Uterus (tissue), 4 donors: ENCODE data around the gene PTH1R. TPM values are rescaled to one million over a fixed set of nuclear protein-coding genes. Genes with fewer than 3 reads are reported as not detected.

Source experiments
- DNase-seq, 2 donors: peaks; one replicate each; pipeline ENCODE4 v3.0.0-alpha.2; 2019 to 2020
- H3K27ac ChIP-seq, 2 donors: fragments of 200-600 bp; sonication (generic); 1 replicate in 1 of 2; 2 replicates in 1 of 2; pipeline ENCODE4 v1.5.1; 2016 to 2018
- H3K27me3 ChIP-seq, 2 donors: fragments of 200-600 bp; sonication (generic); one replicate each; pipeline ENCODE4 v1.5.1; 2018 to 2019; ENCODE audit warnings: control low read depth in 1 of 2
- H3K36me3 ChIP-seq, 2 donors: fragments of 200-600 bp; sonication (generic); one replicate each; pipeline ENCODE4 v1.5.1; 2019; ENCODE audit warnings: control low read depth in 1 of 2
- H3K4me1 ChIP-seq, 2 donors: fragments of 200-600 bp; sonication (generic); one replicate each; pipeline ENCODE4 v1.5.1; 2018 to 2019; ENCODE audit warnings: control low read depth in 1 of 2
- H3K4me3 ChIP-seq, 2 donors: fragments of 200-600 bp; sonication (generic); 1 replicate in 1 of 2; 2 replicates in 1 of 2; pipeline ENCODE4 v1.5.1; 2018 to 2019; ENCODE audit warnings: mild to moderate bottlenecking in 1 of 2
- H3K9me3 ChIP-seq, 2 donors: fragments of 200-600 bp; sonication (generic); one replicate each; pipeline ENCODE4 v1.5.1; 2019; ENCODE audit warnings: control low read depth in 1 of 2
- POLR2A ChIP-seq, 2 donors: fragments of 450-650 bp; IDR thresholded peaks; one replicate each; pipeline ENCODE4 v1.6.1; 2016; ENCODE audit warnings: antibody characterized with exemption in 2 of 2, mild to moderate bottlenecking in 1 of 2, moderate library complexity in 1 of 2
- intact Hi-C: fragments of 100-400 bp; cut with DNase I; formaldehyde crosslinking; loops from one replicate; pipeline ENCODE4 v1.15.1; 2023; ENCODE audit warnings: low total_unique reads
- total RNA-seq, 4 donors: library from RNA; depleted of rRNA in 3 of 4; stranded (reverse); fragments of >200 nt in 3 of 4; gene quantifications; one replicate each; pipeline versions ENCODE4 v1.1.0 to v1.2.4, GENCODE V29; 2014 to 2023
- TF ChIP-seq, protein P1 (sequence below), 4 experiments: fragments of 200-600 bp in 2 of 4; fragments of 450-650 bp in 2 of 4; sonication (generic) in 2 of 4; IDR thresholded peaks; one replicate each; pipeline ENCODE4 v1.5.1; 2016 to 2019; ENCODE audit warnings: antibody characterized with exemption in 4 of 4, mild to moderate bottlenecking in 2 of 4, moderate library complexity in 1 of 4
- donor health status: DM: yes; HTN: yes; CAD: no.

PTH1R gene
- total RNA-seq, 4 donors from 2014 or later = 0.51 to 29.9 (median 18.9) TPM

DNA sequence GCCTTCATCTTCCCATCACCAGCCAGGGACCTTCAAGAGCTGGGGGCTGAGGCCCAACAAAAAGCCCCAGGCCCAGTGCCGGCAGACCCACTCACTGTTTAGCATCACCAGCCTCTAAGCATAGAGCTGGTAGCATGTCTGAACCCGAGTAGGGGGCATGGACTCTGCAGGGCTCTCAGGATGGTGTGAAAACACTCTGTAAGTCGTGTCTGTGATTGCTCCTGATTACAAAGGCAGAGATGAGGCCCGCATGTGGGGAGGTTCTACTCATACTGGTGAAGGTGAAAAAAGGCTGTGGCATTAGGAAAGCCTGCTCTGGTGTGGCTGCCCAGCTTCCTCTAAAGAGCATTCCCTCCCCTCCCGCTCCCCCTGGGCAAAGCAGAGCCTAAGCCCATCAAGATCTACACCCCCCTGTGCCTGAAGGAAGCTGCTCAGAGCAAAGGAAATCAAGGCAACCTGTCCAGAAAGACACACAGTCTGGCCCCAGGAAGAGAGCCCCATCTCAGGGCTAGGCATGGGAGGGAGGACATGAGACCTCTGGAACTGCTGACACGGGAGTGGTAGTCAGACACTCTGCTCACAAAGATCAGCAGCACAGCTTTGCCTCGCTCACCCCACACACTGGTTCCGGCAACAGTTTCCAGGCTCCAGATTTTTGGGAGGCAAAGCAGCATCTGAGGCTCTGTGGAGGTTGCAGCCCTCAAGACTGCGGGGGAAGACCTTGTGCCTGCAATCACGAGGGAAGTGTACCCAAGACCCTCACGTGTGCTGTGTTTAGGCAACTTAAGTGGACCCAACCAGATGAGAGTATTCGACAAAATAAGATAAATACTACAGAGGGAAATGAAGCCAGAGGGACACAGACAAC lies 62.3 kb downstream of the PTH1R start:
- intact Hi-C loops = no loop called here
- Histone ChIP-seq H3K4me1 (peaks cover 0 to 10% of the 10 kb centered on the region in 2 donors), H3K9me3 (no peaks in the 10 kb centered on the region), H3K27me3 (no peaks in the 10 kb centered on the region), H3K4me3 (no peak overlapping the region), H3K27ac (peak overlapping the region; percentile 40 to 93), H3K36me3 (no peaks in the 10 kb centered on the region)
- TF ChIP-seq, protein P1, sequence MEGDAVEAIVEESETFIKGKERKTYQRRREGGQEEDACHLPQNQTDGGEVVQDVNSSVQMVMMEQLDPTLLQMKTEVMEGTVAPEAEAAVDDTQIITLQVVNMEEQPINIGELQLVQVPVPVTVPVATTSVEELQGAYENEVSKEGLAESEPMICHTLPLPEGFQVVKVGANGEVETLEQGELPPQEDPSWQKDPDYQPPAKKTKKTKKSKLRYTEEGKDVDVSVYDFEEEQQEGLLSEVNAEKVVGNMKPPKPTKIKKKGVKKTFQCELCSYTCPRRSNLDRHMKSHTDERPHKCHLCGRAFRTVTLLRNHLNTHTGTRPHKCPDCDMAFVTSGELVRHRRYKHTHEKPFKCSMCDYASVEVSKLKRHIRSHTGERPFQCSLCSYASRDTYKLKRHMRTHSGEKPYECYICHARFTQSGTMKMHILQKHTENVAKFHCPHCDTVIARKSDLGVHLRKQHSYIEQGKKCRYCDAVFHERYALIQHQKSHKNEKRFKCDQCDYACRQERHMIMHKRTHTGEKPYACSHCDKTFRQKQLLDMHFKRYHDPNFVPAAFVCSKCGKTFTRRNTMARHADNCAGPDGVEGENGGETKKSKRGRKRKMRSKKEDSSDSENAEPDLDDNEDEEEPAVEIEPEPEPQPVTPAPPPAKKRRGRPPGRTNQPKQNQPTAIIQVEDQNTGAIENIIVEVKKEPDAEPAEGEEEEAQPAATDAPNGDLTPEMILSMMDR (IDR thresholded peaks at IDR 0.05) = no peak
- no peak for TF ChIP-seq POLR2A (IDR thresholded peaks at IDR 0.05)
- no peak for DNase-seq

DNA sequence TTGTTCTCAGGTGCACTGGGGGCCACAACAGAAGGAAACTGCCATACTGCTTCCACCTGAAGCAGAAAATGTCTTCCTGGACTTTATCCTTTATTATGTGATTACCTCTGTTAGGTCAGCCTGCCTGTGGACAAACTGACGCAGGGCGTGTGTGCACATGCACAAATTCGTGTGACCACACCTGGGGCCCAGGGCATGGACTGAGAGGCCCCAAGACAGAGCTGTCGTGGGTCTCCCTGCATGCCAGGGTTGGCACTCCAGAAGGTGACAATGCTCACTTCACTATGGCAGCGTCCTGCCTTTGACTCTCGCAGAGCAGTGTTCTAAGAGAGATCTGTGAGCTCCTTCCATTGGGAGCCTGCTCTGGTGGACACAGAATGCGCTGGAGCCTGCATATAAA lies 64.6 kb downstream of the PTH1R start:
- Histone ChIP-seq H3K4me1 (no peaks in the 10 kb centered on the region), H3K4me3 (no peak overlapping the region), H3K27ac (no peak overlapping the region), H3K27me3 (no peaks in the 10 kb centered on the region), H3K36me3 (no peaks in the 10 kb centered on the region), H3K9me3 (no peaks in the 10 kb centered on the region)
- no peak for TF ChIP-seq POLR2A (IDR thresholded peaks at IDR 0.05)
- TF ChIP-seq, protein P1 (IDR thresholded peaks at IDR 0.05) = no peak
- no peak for DNase-seq
- intact Hi-C loops = no loop called here

DNA sequence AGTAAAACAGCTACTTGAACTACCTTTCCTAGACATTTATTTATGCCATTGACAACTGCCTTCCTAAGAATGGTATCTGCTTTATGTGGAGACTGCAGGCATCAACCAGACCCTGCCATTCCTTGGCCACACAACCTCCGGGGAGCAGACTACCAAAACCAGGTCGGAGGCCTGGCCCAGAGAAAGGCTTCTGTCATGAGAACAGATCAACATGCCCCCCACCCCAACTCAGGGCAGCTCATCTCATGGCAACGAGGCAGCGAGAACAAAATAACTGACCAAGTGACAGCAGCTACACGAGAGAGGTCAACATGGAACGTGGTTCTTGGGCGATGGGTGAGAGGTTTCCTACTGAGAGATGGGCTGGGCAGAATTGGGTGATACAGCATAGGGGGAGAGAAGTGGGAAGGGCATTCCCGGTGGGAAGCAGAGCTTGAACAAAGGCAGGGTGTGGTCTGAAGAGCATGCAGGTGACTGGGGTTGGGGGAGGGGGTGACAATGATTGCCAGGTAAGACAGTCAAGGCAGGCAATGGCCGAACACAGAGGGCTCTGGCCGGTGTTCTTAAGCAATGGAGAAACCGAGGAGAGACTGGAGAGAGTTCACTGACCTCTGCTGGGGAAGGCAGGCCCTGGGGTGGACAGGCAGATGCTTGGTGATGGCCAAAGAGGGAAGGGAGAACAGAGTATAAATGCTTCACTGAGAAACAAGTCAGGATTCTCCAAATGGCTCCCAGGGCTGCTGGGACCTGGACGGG lies 65.1 kb downstream of the PTH1R start:
- H3K36me3 ChIP-seq = no peaks in the 10 kb centered on the region
- intact Hi-C loops = no loop called here

DNA sequence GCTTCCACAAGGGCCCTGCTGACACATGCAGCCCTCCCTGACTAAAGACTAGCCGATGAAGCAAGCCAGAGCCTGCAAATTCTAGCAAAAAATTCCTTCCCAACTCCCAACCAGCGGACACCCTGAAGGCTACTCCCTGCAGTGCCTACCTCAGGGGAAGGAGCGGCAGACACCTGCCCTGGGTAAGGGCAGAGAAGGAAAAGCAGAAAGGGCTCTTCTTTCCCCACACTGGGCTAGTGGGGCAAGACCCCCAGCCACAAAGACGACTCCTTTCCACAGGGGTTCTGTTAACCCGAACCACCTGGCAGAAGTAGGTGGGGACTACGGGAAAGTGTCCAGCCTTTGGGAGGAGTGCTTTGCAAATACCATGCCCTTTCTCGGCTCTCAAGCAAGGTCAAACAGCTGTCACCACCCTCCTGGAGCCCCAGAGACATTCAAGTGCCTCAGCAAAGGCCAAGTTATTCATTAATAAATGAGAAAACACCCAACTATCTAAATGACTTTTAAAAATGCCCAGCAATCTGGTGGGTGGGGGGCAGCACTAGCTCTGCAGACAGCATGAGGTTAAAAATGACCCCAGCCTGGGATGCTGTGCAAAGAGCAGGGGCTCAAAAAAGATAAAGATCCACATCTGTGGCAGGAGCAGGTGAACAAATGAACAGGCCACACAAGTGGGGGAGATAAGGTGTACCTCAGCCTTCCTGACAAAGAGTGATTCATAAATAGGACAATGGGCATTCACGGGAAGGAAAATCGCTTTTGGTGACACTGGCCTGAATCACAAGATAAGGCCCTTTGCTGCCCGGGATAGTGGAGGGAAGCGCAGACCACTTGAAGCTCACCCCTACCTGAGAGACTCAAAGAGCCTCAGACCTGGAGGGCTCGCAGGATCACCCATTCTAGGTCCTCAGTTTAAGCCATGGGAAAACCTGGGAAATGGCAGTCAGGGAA lies 66.0 kb downstream of the PTH1R start:
- intact Hi-C loops = no loop called here
- Histone ChIP-seq H3K4me1 (peaks cover 0 to 13% of the 10 kb centered on the region in 2 donors), H3K4me3 (no peak overlapping the region), H3K36me3 (no peaks in the 10 kb centered on the region), H3K27ac (peak overlapping the region; percentile 1 to 11), H3K9me3 (no peaks in the 10 kb centered on the region), H3K27me3 (no peaks in the 10 kb centered on the region)
- DNase-seq = no peak
- TF ChIP-seq, protein P1 (IDR thresholded peaks at IDR 0.05) = no peak
- no peak for TF ChIP-seq POLR2A (IDR thresholded peaks at IDR 0.05)

More for the DNA sequence above, 65.1 kb downstream of the PTH1R start:
- Histone ChIP-seq H3K9me3 (no peaks in the 10 kb centered on the region), H3K4me3 (no peak overlapping the region), H3K27ac (peak overlapping the region; percentile 1 to 11), H3K4me1 (peaks cover 0 to 5% of the 10 kb centered on the region in 2 donors), H3K27me3 (no peaks in the 10 kb centered on the region)
- DNase-seq = no peak
- no peak for TF ChIP-seq POLR2A (IDR thresholded peaks at IDR 0.05)
- TF ChIP-seq, protein P1 (IDR thresholded peaks at IDR 0.05) = no peak
